ENCODE results near the gene MIB2. TPM values are rescaled to one million over a fixed set of nuclear protein-coding genes. Genes with fewer than 3 reads are reported as not detected.
"Not testable (repeated sequence)": the region's sequence is repeated elsewhere in the genome, so short reads cannot be mapped to it uniquely, and the experiment has no call there.

The MIB2 gene
- total RNA-seq, 4 donors from 2014 or later, result 33.6 to 99.9 (median 74.6) TPM

GRCh38 chr1:1664318-1664717 is 49.0 kb downstream of the MIB2 start:
- H3K27me3 ChIP-seq; intact Hi-C loops (cut with DNase I); H3K4me3 ChIP-seq; H3K9me3 ChIP-seq; DNase-seq (ENCODE audit: extremely low spot score); H3K27ac ChIP-seq (replicated peaks in 1 of 4); H3K4me1 ChIP-seq: not testable (repeated sequence)
- H3K36me3 ChIP-seq, result peaks cover 30 to 53% (median 39%) of the 10 kb centered on the region in 4 donors
- WGBS, result 83% methylated on average over 3 of the region's 11 CpGs

GRCh38 chr1:1664941-1665814 is 49.9 kb downstream of the MIB2 start:
- intact Hi-C loops (cut with DNase I), result no loop called here
- no peaks in the 10 kb centered on the region for H3K27me3 ChIP-seq
- WGBS, result 93% methylated on average over 25 of the region's 27 CpGs
- no peaks in the 10 kb centered on the region for H3K4me1 ChIP-seq
- no peaks in the 10 kb centered on the region for H3K9me3 ChIP-seq
- H3K36me3 ChIP-seq, result peaks cover 35 to 61% (median 47%) of the 10 kb centered on the region in 4 donors
- H3K27ac ChIP-seq (replicated peaks in 1 of 4), result no peak overlapping the region
- no peak overlapping the region for H3K4me3 ChIP-seq
- TF ChIP-seq POLR2A (IDR thresholded peaks at IDR 0.05; ENCODE audit: low read depth) (no peak), POLR2AphosphoS5 (IDR thresholded peaks at IDR 0.05) (no peak), EP300 (IDR thresholded peaks at IDR 0.05) (no peak), CTCF (IDR thresholded peaks at IDR 0.05) (no peak)
- DNase-seq (ENCODE audit: extremely low spot score), result no peak

GRCh38 chr1:1665815-1666251 is 50.5 kb downstream of the MIB2 start:
- Histone ChIP-seq H3K4me3 (no peak overlapping the region), H3K27ac (replicated peaks in 1 of 4) (no peak overlapping the region), H3K4me1 (no peaks in the 10 kb centered on the region), H3K27me3 (no peaks in the 10 kb centered on the region), H3K9me3 (no peaks in the 10 kb centered on the region), H3K36me3 (peaks cover 35 to 68% (median 51%) of the 10 kb centered on the region in 4 donors)
- DNase-seq (ENCODE audit: extremely low spot score), result no peak
- no peak for TF ChIP-seq EP300 (IDR thresholded peaks at IDR 0.05)
- peak in 2 of 3 experiments; percentile 30 to 48 for TF ChIP-seq CTCF (IDR thresholded peaks at IDR 0.05)
- TF ChIP-seq POLR2A (IDR thresholded peaks at IDR 0.05; ENCODE audit: low read depth), result no peak
- 78% methylated on average over 19 of the region's 25 CpGs for WGBS
- intact Hi-C loops (cut with DNase I), result no loop called here

- H3K36me3 ChIP-seq, result peaks cover 41 to 75% (median 58%) of the 10 kb centered on the region in 4 donors
- intact Hi-C loops (cut with DNase I), result no loop called here
Measured at GRCh38 chr1:1666526-1666925, 51.2 kb downstream of the MIB2 start.

More at GRCh38 chr1:1666526-1666925, 51.2 kb downstream of the MIB2 start:
- H3K9me3 ChIP-seq, result no peaks in the 10 kb centered on the region
- no peak overlapping the region for H3K4me3 ChIP-seq
- TF ChIP-seq POLR2A (IDR thresholded peaks at IDR 0.05; ENCODE audit: low read depth) (no peak), CTCF (IDR thresholded peaks at IDR 0.05) (no peak), POLR2AphosphoS5 (IDR thresholded peaks at IDR 0.05) (no peak), EP300 (IDR thresholded peaks at IDR 0.05) (no peak)
- no peak for DNase-seq (ENCODE audit: extremely low spot score)
- 94% methylated on average over 15 of the region's 15 CpGs for WGBS
- H3K27ac ChIP-seq (replicated peaks in 1 of 4), result no peak overlapping the region
- no peaks in the 10 kb centered on the region for H3K27me3 ChIP-seq
- no peaks in the 10 kb centered on the region for H3K4me1 ChIP-seq
